GM19455 (cell line): ENCODE data around the gene NARS2.
"Not testable (repeated sequence)": the region's sequence is repeated elsewhere in the genome, so short reads cannot be mapped to it uniquely, and the experiment has no call there.

ENCODE experiments used
- ATAC-seq: cut with Tn5 transposase; IDR thresholded peaks from one replicate; pipeline ENCODE4 v1.9.1; 2021; ENCODE audit not compliant: unreplicated experiment

Gene NARS2

GRCh38 chr11:78547931-78548705, 26.5 kb downstream of the NARS2 start:
- ATAC-seq, result no peak

- ATAC-seq, result no peak
Measured at GRCh38 chr11:78542007-78542406, 32.7 kb downstream of the NARS2 start.

GRCh38 chr11:78541537-78541936, 33.1 kb downstream of the NARS2 start:
- no peak for ATAC-seq

GRCh38 chr11:78540256-78540655, 34.4 kb downstream of the NARS2 start:
- ATAC-seq, result no peak

- no peak for ATAC-seq
Measured at GRCh38 chr11:78539506-78539905, 35.2 kb downstream of the NARS2 start.

GRCh38 chr11:78536933-78537332, 37.7 kb downstream of the NARS2 start:
- no peak for ATAC-seq

- ATAC-seq, result no peak
Measured at GRCh38 chr11:78535920-78536319, 38.7 kb downstream of the NARS2 start.

- ATAC-seq, result no peak
Measured at GRCh38 chr11:78535027-78535426, 39.6 kb downstream of the NARS2 start.

GRCh38 chr11:78533399-78533798, 41.3 kb downstream of the NARS2 start:
- peak; percentile 71 for ATAC-seq

- ATAC-seq, result peak; percentile 35
Measured at GRCh38 chr11:78532991-78533390, 41.7 kb downstream of the NARS2 start.

- ATAC-seq, result no peak
Measured at GRCh38 chr11:78526497-78527146, 48.0 kb downstream of the NARS2 start.

- no peak for ATAC-seq
Measured at GRCh38 chr11:78525720-78526119, 48.9 kb downstream of the NARS2 start.

- ATAC-seq, result no peak
Measured at GRCh38 chr11:78520230-78520629, 54.4 kb downstream of the NARS2 start.

- ATAC-seq, result no peak
Measured at GRCh38 chr11:78516281-78516680, 58.4 kb downstream of the NARS2 start.

- ATAC-seq, result no peak
Measured at GRCh38 chr11:78514922-78515502, 59.7 kb downstream of the NARS2 start.

GRCh38 chr11:78513085-78513484, 61.6 kb downstream of the NARS2 start:
- ATAC-seq, result not testable (repeated sequence)

- ATAC-seq, result no peak
Measured at GRCh38 chr11:78510597-78510996, 64.1 kb downstream of the NARS2 start.

GRCh38 chr11:78510025-78510596, 64.6 kb downstream of the NARS2 start:
- ATAC-seq, result no peak

- ATAC-seq, result no peak
Measured at GRCh38 chr11:78504708-78505107, 70.0 kb downstream of the NARS2 start.

GRCh38 chr11:78504181-78504580, 70.5 kb downstream of the NARS2 start:
- no peak for ATAC-seq

GRCh38 chr11:78499971-78500370, 74.7 kb downstream of the NARS2 start:
- no peak for ATAC-seq

- no peak for ATAC-seq
Measured at GRCh38 chr11:78497293-78497692, 77.4 kb downstream of the NARS2 start.
